HG03457 (cell line): ENCODE measurements around the gene ICE2.
"Not testable (repeated sequence)": the region's sequence is repeated elsewhere in the genome, so short reads cannot be mapped to it uniquely, and the experiment has no call there.

ENCODE experiments used
- ATAC-seq: cut with Tn5 transposase; IDR thresholded peaks from one replicate; pipeline ENCODE4 v1.9.1; 2021; ENCODE audit warnings: moderate number of reproducible peaks; ENCODE audit not compliant: unreplicated experiment

Gene ICE2

GRCh38 chr15:60411774-60412425 is 67.0 kb downstream of the ICE2 start:
- ATAC-seq: no peak

DNA sequence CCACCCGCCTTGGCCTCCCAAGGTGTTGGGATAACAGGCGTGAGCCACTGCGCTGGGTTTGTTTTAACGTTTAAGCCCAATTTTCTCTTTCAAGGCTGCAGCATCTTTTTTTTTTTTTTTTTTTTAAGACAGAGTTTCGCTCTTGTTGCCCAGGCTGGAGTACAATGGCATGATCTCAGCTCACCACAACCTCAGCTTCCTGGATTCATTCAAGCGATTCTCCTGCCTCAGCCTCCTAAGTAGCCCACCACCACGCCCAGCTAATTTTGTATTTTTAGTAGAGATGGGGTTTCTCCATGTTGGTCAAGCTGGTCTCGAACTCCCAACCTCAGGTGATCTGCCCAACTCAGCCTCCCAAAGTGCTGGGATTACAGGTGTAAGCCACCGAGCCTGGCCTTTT is 68.6 kb downstream of the ICE2 start:
- not testable (repeated sequence) for ATAC-seq

DNA sequence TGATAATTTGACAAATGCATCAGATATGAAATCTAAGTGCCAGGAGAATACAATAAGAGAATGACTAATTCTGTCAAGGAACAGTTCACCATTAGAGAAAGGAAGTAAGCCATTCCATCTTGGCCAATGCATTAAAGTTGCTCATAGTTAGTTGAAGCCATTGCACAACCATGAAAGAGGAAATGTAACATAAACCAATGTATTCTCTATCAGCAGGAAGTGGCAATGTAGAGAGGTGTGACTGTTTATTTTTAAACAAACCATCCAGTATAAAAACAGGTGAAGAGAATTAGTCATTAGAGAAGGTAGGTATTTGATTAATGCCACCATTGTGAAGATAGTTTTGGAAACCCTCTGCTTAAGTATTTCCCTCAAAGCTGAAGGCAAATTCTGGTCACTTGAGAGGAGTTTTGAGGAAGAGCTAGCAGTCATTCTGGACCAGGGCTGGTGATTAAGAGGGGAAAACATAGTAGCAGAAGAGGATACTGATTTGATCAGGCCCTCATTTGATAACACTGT is 70.4 kb downstream of the ICE2 start:
- peak; percentile 61 for ATAC-seq

DNA sequence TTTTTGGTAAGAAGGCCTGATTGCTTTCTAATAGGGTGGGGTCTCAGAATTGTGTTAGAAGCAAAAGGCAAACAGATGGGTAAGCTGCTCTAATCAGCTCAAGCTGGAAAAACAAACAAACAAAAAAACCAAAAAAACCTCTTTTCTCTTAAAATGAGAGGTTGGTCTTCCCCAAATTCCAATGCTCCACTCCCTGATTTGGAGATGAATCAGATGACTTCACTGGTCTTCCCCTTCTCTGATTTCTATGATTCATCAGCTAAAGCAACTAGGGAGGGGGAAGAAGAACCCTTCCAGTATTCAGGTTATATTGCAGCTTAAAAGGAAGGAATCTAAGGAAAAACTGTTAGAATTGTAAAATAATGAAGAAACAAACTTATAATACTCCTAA is 71.5 kb downstream of the ICE2 start:
- ATAC-seq: no peak

DNA sequence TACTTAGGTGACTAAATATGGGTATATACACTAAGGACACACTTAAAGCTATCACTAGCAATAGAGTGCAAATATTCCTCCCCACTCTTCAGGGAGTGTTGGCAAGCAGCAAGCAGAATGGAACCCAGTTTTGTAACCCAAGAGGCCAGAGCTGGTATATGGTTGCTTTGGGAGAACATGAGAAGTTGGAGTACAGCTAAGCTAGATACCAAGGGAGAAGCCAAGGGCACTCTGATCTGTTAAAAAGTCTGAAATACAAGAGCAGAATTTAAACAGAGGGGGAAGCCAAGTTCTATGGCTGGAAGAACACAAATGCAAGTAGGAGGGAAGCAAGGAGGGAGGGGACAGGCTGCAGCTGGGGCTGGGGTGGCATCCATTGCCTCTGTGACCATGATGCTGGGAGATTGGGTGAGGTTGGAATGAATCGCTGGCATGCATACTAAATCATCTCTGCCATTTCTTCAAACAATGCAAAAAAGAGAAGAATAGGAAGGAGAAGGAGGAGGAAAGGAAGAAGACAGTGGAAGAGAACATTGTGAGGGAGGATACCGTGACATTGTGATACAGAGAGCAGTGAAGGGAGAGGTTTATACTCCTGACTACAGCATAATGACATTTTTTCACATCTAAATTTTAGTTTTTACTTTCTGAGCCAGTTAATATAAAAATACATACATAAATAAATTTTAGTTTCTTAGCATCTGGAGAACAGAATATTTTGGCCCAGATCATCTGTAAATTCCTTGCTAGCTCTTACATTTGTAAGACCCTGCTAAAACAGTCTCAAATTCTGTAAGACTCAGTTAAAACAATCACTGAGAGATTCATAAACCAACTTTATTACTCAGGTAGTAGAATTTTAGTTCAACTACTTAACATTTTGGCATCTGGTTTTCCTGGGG is 72.2 kb downstream of the ICE2 start:
- no peak for ATAC-seq

- no peak for ATAC-seq
Observed at GRCh38 chr15:60405399-60405798, 73.5 kb downstream of the ICE2 start.

GRCh38 chr15:60404351-60404750 is 74.6 kb downstream of the ICE2 start:
- ATAC-seq: not testable (repeated sequence)

DNA sequence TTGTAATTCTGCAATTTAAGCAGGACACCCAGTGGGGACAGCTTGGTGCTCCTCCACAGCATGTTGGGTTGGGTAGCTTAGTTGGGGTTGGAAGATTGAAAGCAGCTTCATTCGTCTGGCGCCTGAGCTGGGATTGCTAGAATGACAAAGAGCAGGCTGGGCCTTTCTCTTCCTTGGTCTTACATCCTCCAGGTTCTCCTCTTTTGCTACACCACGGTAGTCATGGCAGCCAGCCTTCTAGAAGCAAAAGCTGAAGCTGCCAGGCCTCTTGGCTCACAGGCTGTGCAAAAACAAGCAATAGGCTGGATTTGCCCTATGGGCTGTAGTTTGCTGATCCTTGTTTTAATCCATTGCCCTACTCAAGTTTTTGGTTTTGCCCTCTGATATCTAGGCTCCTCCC is 78.0 kb downstream of the ICE2 start:
- ATAC-seq: no peak

DNA sequence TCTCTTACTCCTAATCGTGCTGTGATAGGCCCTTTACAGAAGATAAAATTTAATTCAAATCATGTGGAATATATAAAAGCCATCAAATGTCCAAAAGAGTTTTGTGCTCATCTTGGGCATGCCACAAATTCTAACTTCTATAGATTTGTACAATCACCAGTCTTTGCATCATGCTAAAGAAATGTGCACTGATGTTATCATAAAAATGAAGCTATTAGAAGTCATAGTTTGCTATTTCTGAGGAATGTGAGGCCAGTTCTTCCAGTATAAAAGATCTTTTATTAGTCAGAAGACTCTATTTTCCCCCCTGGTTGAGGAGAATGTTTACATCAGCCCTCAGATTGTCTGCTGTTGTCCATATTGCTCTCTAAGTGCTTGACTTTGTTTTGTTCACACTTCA is 79.0 kb downstream of the ICE2 start:
- no peak for ATAC-seq

DNA sequence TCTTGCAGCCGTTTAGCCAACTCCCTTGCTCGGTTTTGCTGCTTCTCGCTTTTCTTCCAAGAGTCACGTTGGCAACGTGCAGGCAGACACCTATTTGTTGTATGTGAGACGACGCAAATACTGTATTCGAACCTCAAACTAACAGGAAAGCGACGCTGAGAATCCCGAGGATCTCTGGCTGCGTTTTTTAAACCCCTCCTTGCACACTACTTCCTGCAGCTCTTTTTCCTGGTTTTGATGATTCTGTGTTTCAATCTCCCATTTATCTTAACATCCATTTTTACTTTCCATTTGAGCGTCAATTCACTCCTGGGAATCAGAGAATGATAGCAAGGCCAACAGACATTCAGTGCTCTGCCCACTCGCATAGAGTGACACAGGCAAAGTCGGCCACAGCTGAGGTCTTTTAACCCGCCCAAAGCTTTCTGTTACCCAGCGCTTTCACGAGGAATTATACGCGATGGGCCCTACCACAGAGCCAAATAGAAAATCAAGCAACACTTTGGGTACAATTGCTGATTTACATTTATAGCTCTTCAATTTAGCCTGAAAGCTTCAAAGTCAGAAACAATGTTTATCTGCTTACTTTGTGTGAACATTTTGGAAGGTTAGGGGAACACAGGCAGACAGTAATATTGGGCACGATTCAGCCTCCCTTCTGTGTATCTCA is 79.6 kb downstream of the ICE2 start:
- no peak for ATAC-seq

DNA sequence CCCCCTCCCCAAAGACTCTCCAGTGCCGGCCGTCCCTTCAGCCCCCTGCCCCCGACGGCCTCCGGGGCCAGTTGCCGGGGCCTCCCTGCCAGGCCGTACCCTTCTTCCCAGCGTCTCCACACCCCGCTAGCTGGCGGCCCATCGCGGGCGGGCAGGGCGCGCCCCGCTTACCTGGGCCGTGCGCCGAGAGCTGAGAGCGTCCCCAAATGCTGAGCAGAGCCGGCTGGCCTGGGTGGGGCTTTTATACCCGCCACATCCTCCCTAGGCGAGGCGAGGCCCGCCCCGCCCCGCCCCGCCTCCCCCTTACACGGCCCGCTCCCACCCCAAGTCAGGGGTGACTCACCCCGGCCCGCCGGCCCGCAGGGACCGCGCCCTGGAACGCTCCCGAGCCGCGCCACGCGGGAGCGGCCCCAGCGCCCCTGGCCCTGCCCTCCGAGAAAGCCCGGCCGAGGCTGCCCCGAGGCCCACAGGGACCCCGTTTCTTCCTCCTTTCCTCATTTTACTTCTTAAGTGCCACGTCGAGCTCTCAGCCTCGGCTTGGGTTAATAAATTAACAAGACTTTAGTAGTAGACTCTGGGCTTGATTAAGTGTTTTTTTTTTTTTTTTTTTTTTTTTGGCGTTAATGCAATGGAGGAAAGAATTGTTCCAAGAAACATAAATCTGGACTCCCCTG is 81.0 kb downstream of the ICE2 start, which contains the start of gene ANXA2:
TSS of gene ANXA2 (minus strand) at position 215 of the 674 bp plus-strand sequence. CDS start 11,911 bp downstream, outside the sequence.
- peak; percentile 70 for ATAC-seq

- peak; percentile 50 for ATAC-seq
Observed at GRCh38 chr15:60396958-60397771, 81.8 kb downstream of the ICE2 start.

- ATAC-seq: no peak
Observed at GRCh38 chr15:60396560-60396957, 82.4 kb downstream of the ICE2 start.

DNA sequence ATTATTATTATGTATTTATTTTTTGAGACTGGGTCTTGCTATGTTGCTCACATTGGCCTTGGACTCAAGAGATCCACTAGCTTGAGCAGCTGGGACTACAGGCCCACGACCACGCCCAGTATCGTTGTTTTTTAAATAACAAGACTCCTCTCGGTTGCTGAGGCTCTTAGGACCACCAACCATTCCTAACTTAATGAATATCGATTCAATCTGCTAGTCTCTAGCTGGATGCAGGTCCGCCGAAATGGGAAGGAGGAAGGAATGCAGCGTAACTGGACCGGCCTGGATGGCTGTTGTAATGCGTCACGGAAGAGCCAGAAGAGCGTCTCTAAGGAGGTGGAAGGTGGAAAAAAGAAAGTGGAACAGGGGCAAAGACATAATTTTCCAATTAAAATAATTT is 82.8 kb downstream of the ICE2 start:
- no peak for ATAC-seq

DNA sequence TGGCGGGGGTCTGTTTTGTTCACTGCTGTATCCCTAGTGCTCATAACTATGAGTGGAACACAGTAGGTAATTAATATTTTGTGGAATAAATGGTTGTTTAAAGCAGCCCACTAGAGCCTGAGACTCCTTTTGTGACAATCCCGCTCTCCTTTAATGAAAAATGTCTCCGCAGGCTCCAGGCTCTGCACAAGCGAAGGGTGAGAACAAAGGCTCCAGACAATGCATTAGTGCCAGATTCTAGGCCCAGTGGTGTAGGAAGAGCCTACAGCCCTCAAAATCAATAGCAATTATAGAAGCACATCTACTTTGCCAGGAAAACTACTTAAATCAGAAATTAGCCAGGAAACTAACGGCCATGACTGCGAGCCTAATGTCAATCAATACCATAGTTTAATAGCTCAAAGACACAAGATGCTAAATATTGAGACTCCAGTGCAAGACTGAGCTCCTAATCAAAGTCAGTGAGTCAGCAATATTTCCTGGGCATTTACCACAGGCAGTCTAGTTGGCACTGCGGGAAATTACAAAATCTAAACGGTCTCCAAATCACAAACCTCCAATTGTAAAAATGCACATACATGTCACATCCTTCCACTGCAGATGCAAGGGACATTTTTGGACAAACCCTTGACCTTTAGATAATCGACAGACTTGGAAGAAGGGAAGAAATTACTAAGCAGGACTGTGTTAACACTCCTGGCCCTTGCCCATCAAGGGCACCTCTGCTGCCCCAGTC is 83.5 kb downstream of the ICE2 start:
- no peak for ATAC-seq

DNA sequence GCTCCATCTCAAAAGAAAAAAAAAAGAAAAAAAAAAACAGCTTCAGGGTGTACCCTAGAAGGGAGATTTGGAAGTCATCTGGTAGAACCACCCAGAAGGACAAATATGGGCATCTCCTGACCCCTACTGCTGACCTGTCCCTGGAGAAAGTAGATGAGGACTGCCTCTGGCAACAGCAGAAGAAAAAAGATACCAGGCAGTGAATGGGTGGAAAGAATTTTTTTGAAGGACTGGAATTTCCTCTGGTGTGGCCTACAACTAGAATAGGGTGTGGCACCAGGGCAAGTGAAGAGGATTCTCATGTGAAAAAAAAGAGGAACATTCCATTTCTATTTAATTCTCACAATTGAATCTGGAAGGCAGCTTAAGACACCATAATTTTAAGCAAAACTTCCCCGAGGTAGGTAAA is 84.2 kb downstream of the ICE2 start:
- no peak for ATAC-seq

DNA sequence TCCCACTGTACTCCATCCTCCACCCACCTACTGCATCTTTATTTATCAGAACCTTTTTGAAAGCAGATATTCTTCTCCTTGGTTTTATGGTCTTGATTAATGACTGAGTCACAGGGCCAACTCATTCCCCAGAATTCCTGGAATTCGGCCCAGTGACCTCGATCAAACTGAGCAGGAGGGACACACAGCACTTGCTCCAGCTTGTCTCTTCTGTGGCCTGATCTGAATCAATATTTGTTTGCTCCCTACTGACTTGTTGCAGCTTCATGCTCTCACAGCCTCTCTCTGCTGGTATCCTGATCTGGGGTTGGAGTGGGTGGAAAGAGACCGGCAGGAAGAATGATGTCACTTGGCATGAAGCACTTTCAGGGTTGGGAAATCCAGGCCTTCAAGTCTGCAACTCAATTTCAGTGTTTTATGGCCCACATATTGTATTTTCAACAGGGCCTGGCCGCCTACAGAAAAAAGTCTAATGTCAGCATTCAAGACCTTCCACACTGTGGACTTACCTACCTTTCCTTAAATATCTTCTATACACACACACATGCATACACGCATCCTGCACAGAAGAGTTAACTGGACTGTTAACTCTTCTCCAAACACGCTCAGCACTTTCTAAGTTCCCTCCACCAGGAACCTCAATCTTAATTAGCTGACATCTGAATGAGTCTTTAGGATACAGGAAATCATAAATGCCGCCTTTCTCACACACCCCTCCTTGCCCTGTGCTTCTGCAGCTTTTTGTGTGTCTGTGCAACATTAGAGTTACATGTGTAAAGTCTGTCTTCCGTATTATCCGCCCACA is 85.8 kb downstream of the ICE2 start:
- no peak for ATAC-seq

DNA sequence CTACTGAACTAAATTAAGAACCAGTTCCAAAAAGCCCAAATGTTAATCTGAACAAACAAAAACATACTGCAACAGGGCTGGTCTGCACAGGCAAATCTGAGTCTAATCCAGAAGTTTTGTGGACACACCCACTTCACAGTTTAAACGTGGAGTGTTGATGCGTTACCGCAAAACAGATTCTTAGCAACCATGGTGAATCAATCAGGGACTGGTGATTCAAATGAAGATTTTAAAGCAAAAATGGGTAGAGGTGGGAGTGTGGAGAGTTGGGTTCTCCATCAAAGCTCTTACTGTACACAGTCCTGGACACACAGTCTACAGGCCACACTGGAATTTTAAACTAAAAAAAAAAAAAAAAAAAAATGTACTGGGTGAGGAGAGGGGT is 86.3 kb downstream of the ICE2 start:
- ATAC-seq: no peak
